CD4-positive, alpha-beta T cell (primary cell): ENCODE data around the gene COBL. TPM values are rescaled to one million over a fixed set of nuclear protein-coding genes. Genes with fewer than 3 reads are reported as not detected.

Experiments used
- ATAC-seq: fragments of 200-7000 bp; cut with Tn5 transposase; one replicate; pipeline ENCODE4 v1.10.0; 2022; ENCODE audit warnings: mild to moderate bottlenecking; ENCODE audit not compliant: poor library complexity
- CTCF ChIA-PET: fragments of 350-600 bp; sonication (Branson Sonifier 250); formaldehyde crosslinking; loops from one replicate; lab custom pipeline; 2021; ENCODE audit warnings: antibody characterized with exemption, inconsistent platforms; lab: Charles Lee
- POLR2A ChIA-PET: fragments of 350-600 bp; sonication (Branson Sonifier 250); formaldehyde crosslinking; loops from one replicate; lab custom pipeline; 2021; ENCODE audit warnings: antibody characterized with exemption, inconsistent platforms; lab: Charles Lee
- DNase-seq, 14 experiments: peaks; one replicate each; pipeline ENCODE4 v3.0.0-alpha.2; 2013 to 2020; ENCODE audit warnings: mixed read lengths in 2 of 14
- H3K27ac ChIP-seq, 2 donors: one replicate each; pipeline versions ENCODE4 v1.5.1 to v1.7.0; 2013; ENCODE audit warnings: low read length in 2 of 2, low read depth in 1 of 2, mild to moderate bottlenecking in 1 of 2
- H3K27me3 ChIP-seq, 2 experiments: 1 replicate in 1 of 2; 2 replicates in 1 of 2; pipeline versions ENCODE4 v1.6.1 to v1.7.0; 2013; ENCODE audit warnings: low read length in 2 of 2, control low read depth in 1 of 2, mild to moderate bottlenecking in 1 of 2, moderate library complexity in 1 of 2; ENCODE audit not compliant: insufficient read depth in 2 of 2, control insufficient read depth in 1 of 2
- H3K36me3 ChIP-seq: one replicate; pipeline ENCODE4 v1.6.1; 2013; ENCODE audit warnings: low read length, control low read depth; ENCODE audit not compliant: insufficient read depth
- H3K4me1 ChIP-seq: one replicate; pipeline ENCODE4 v1.6.1; 2013; ENCODE audit warnings: low read length, control low read depth; ENCODE audit not compliant: insufficient read depth
- H3K4me3 ChIP-seq: one replicate; pipeline ENCODE4 v1.5.1; 2013; ENCODE audit warnings: mild to moderate bottlenecking, low read length, moderate library complexity
- H3K9me3 ChIP-seq, 2 experiments: 1 replicate in 1 of 2; 2 replicates in 1 of 2; pipeline versions ENCODE4 v1.6.1 to v1.7.0; 2013; ENCODE audit warnings: low read length in 2 of 2, mild to moderate bottlenecking in 2 of 2, control low read depth in 1 of 2, moderate library complexity in 1 of 2; ENCODE audit not compliant: control insufficient read depth in 1 of 2, insufficient read depth in 1 of 2
- H3K27ac Mint-ChIP-seq: one replicate; pipeline ENCODE4 v1.8.0; 2020; ENCODE audit warnings: mixed read lengths
- H3K27me3 Mint-ChIP-seq: one replicate; pipeline ENCODE4 v1.8.0; 2021; ENCODE audit warnings: mixed read lengths
- H3K36me3 Mint-ChIP-seq: one replicate; pipeline ENCODE4 v1.8.0; 2021; ENCODE audit warnings: low read depth, mixed read lengths
- H3K4me1 Mint-ChIP-seq: one replicate; pipeline ENCODE4 v1.8.0; 2021; ENCODE audit warnings: low read depth, mixed read lengths
- H3K4me3 Mint-ChIP-seq: one replicate; pipeline ENCODE4 v1.8.0; 2020; ENCODE audit warnings: mild to moderate bottlenecking, mixed read lengths
- H3K9me3 Mint-ChIP-seq: one replicate; pipeline ENCODE4 v1.8.0; 2020; ENCODE audit warnings: mixed read lengths
- CTCF ChIP-seq: fragments of 200-600 bp; IDR thresholded peaks from one replicate; pipeline ENCODE4 v1.8.0; 2022; ENCODE audit warnings: antibody characterized with exemption, mild to moderate bottlenecking
- intact Hi-C, 2 experiments: fragments of 100-400 bp; cut with DNase I in 1 of 2; cut with micrococcal nuclease in 1 of 2; formaldehyde crosslinking; loops; one replicate each; pipeline versions ENCODE4 v1.15.1 to v1.9.0; 2023 to 2025; cut with DNase I, micrococcal nuclease
- total RNA-seq, 174 experiments: library from RNA in 2 of 174; stranded (reverse) in 2 of 174; gene quantifications; one replicate each; pipeline ENCODE4 v1.2.3 and lab custom pipeline; 2021 to 2026

COBL gene
- total RNA-seq, 2 experiments from 2014 or later: not detected

DNA sequence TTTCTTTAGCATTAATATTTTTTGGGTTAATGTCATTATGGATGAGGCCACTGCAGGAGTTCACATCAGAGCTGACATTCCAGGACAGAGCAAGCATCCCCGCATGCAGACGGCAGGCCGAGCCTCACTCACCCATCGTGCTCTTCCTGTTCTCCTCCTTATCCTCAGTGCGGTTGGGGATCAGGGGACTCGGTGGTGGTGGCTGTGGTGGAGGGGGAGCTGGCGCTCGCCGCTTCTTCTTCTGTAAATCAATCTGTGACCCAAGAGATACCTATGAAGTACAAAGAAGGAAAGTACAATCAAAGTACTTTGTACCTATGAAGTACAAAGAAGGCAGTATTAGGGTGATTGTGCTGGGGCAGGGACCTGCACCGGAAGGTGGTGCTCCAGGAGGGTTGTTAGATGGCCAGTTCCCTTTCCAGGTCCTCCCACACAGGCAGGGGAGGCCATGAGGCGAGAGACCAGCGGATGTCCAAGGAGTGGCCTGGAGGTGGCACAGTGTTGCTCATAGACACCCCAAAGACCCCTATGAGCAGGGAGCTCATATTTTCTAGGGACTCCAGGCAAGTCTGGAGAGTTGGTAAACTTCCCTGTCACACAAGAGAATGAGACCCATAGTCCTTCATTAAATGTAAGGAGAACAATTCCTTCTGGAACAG is 231.4 kb downstream of the COBL start:
- Histone ChIP-seq H3K4me1 (no peaks in the 10 kb centered on the region), H3K27me3 (no peaks in the 10 kb centered on the region), H3K27ac (no peak overlapping the region), H3K4me3 (no peak overlapping the region), H3K9me3 (peaks cover 0 to under 1% of the 10 kb centered on the region in 2 experiments), H3K36me3 (no peaks in the 10 kb centered on the region)
- Mint-ChIP-seq H3K36me3 (no peaks in the 10 kb centered on the region), H3K9me3 (no peaks in the 10 kb centered on the region), H3K4me1 (no peaks in the 10 kb centered on the region), H3K4me3 (no peak overlapping the region), H3K27me3 (no peaks in the 10 kb centered on the region), H3K27ac (no peak overlapping the region)
- ChIA-PET POLR2A (no interaction called here), CTCF (no interaction called here)
- ATAC-seq (no peak), DNase-seq (no peak)
- TF ChIP-seq CTCF: no peak
- intact Hi-C loops: no loop called here

- Mint-ChIP-seq H3K4me3 (no peak overlapping the region), H3K36me3 (no peaks in the 10 kb centered on the region), H3K27me3 (no peaks in the 10 kb centered on the region), H3K4me1 (no peaks in the 10 kb centered on the region), H3K27ac (no peak overlapping the region), H3K9me3 (no peaks in the 10 kb centered on the region)
- H3K4me3 ChIP-seq: no peak overlapping the region
- H3K4me1 ChIP-seq: no peaks in the 10 kb centered on the region
- H3K9me3 ChIP-seq: no peaks in the 10 kb centered on the region
- DNase-seq: no peak
- ChIA-PET CTCF (no interaction called here), POLR2A (no interaction called here)
- H3K27me3 ChIP-seq: no peaks in the 10 kb centered on the region
- intact Hi-C loops: no loop called here
- TF ChIP-seq CTCF: no peak
- ATAC-seq: no peak
- H3K27ac ChIP-seq: no peak overlapping the region
- H3K36me3 ChIP-seq: no peaks in the 10 kb centered on the region
These were observed 232.5 kb downstream of the COBL start for GRCh38 chr7:51084121-51084520.

- Histone ChIP-seq H3K9me3 (peaks cover 0 to 4% of the 10 kb centered on the region in 2 experiments), H3K27ac (no peak overlapping the region), H3K27me3 (no peaks in the 10 kb centered on the region), H3K4me3 (no peak overlapping the region), H3K4me1 (no peaks in the 10 kb centered on the region), H3K36me3 (no peaks in the 10 kb centered on the region)
- H3K4me1 Mint-ChIP-seq: no peaks in the 10 kb centered on the region
- no peaks in the 10 kb centered on the region for H3K36me3 Mint-ChIP-seq
- intact Hi-C loops: no loop called here
- H3K4me3 Mint-ChIP-seq: no peak overlapping the region
- H3K9me3 Mint-ChIP-seq: no peaks in the 10 kb centered on the region
- no peaks in the 10 kb centered on the region for H3K27me3 Mint-ChIP-seq
- ATAC-seq (no peak), DNase-seq (no peak)
- POLR2A ChIA-PET: no interaction called here
- no peak for TF ChIP-seq CTCF
- CTCF ChIA-PET: no interaction called here
- no peak overlapping the region for H3K27ac Mint-ChIP-seq
These were observed 233.6 kb downstream of the COBL start for GRCh38 chr7:51082940-51083533.
